Loucy (cell line): ENCODE measurements around the gene ZNF468.

Experiments used
- EZH2phosphoT487 ChIP-seq: fragments of 200-600 bp; IDR thresholded peaks from 2 replicates; pipeline ENCODE4 v1.6.1; 2018; ENCODE audit warnings: antibody characterized with exemption, mild to moderate bottlenecking, moderate library complexity, borderline replicate concordance
- TF ChIP-seq, protein P1 (sequence below): fragments of 200-600 bp; sonication (generic); conservative IDR thresholded peaks from 2 replicates; pipeline ENCODE4 v1.5.1; 2014; ENCODE audit warnings: mild to moderate bottlenecking, antibody characterized with exemption, low read length

DNA sequence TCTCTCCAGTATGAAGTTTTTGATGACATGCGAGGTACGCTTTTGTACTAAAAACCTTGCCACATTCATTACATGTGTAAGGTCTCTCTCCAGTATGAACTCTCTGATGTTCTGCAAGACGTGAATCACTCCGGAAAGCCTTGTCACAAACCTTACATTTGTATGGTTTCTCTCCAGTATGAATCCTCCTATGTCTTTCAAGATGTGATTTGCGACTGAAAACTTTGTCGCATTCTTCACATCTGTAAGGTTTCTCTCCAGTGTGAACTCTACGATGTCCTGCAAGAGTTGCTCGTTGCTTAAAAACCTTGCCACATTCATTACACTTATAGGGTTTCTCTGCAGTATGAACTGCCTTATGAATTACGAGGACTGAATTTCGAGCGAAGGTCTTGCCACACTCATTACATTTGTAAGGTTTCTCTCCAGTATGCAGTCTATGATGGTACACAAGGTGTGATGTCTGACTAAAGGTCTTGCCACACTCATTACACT is 23.5 kb upstream of the ZNF468 start:
- TF ChIP-seq, protein P1, sequence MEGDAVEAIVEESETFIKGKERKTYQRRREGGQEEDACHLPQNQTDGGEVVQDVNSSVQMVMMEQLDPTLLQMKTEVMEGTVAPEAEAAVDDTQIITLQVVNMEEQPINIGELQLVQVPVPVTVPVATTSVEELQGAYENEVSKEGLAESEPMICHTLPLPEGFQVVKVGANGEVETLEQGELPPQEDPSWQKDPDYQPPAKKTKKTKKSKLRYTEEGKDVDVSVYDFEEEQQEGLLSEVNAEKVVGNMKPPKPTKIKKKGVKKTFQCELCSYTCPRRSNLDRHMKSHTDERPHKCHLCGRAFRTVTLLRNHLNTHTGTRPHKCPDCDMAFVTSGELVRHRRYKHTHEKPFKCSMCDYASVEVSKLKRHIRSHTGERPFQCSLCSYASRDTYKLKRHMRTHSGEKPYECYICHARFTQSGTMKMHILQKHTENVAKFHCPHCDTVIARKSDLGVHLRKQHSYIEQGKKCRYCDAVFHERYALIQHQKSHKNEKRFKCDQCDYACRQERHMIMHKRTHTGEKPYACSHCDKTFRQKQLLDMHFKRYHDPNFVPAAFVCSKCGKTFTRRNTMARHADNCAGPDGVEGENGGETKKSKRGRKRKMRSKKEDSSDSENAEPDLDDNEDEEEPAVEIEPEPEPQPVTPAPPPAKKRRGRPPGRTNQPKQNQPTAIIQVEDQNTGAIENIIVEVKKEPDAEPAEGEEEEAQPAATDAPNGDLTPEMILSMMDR: no peak
- no peak for TF ChIP-seq EZH2phosphoT487
